ENCODE measurements around the gene RPL27A.

RPL27A gene

GRCh38 chr11:8684600-8685290 lies 2.2 kb downstream of the RPL27A start:
- H3K4me3 ChIP-seq (ENCODE audit: low read depth, low read length): peak overlapping the region; percentile 76
- no peak for TF ChIP-seq CTCF (IDR thresholded peaks at IDR 0.05; ENCODE audit: insufficient read depth, low read depth, low read length, missing control alignments)
- DNase-seq (ENCODE audit: low read depth): no peak

GRCh38 chr11:8685306-8685705 lies 2.7 kb downstream of the RPL27A start:
- DNase-seq (ENCODE audit: low read depth): no peak
- no peak for TF ChIP-seq CTCF (IDR thresholded peaks at IDR 0.05; ENCODE audit: insufficient read depth, low read depth, low read length, missing control alignments)

GRCh38 chr11:8685820-8686219 lies 3.2 kb downstream of the RPL27A start:
- no peak overlapping the region for H3K4me3 ChIP-seq (ENCODE audit: low read depth, low read length)
- peak; percentile 15 for DNase-seq (ENCODE audit: low read depth)
- no peak for TF ChIP-seq CTCF (IDR thresholded peaks at IDR 0.05; ENCODE audit: insufficient read depth, low read depth, low read length, missing control alignments)

More at GRCh38 chr11:8685306-8685705, 2.7 kb downstream of the RPL27A start:
- peak overlapping the region; percentile 76 for H3K4me3 ChIP-seq (ENCODE audit: low read depth, low read length)

GRCh38 chr11:8686325-8686724 lies 3.7 kb downstream of the RPL27A start:
- no peak for TF ChIP-seq CTCF (IDR thresholded peaks at IDR 0.05; ENCODE audit: insufficient read depth, low read depth, low read length, missing control alignments)
- no peak overlapping the region for H3K4me3 ChIP-seq (ENCODE audit: low read depth, low read length)

GRCh38 chr11:8688414-8689362 lies 6.1 kb downstream of the RPL27A start:
- H3K4me3 ChIP-seq (ENCODE audit: low read depth, low read length): peak overlapping the region; percentile 88
- peak; percentile 99 for DNase-seq (ENCODE audit: low read depth)
- peak; percentile 5 for TF ChIP-seq CTCF (IDR thresholded peaks at IDR 0.05; ENCODE audit: insufficient read depth, low read depth, low read length, missing control alignments)

More at GRCh38 chr11:8686325-8686724, 3.7 kb downstream of the RPL27A start:
- DNase-seq (ENCODE audit: low read depth): no peak

- DNase-seq (ENCODE audit: low read depth): no peak
- H3K4me3 ChIP-seq (ENCODE audit: low read depth, low read length): peak overlapping the region; percentile 88
- TF ChIP-seq CTCF (IDR thresholded peaks at IDR 0.05; ENCODE audit: insufficient read depth, low read depth, low read length, missing control alignments): no peak
Measured at GRCh38 chr11:8689726-8690255, 7.2 kb downstream of the RPL27A start.
